ENCODE data around the gene CACNA1D. TPM values are rescaled to one million over a fixed set of nuclear protein-coding genes. Genes with fewer than 3 reads are reported as not detected.

Gene CACNA1D
- total and polyA plus RNA-seq, 2 donors (not counting 3 experiments of a cell fraction or from before 2014, with no cell fraction given), result 0.06 TPM; not detected in 1

GRCh38 chr3:53753518-53754183 lies 259.2 kb downstream of the CACNA1D start:
- H3K79me2 ChIP-seq (ENCODE audit: control insufficient read depth, insufficient read depth, low read length), result no peaks in the 10 kb centered on the region
- FAIRE-seq (no peak), DNase-seq (ENCODE audit: low read depth, low spot score) (no peak)
- H3K9ac ChIP-seq (replicated peaks; ENCODE audit: extremely low read depth, insufficient read depth, low read length), result no peak overlapping the region
- intact Hi-C loops (cut with micrococcal nuclease), result no loop called here
- no peaks in the 10 kb centered on the region for H3K9me3 ChIP-seq (replicated peaks; ENCODE audit: control insufficient read depth, insufficient read depth, low read length)
- no peaks in the 10 kb centered on the region for H4K20me1 ChIP-seq (replicated peaks; ENCODE audit: control insufficient read depth, extremely low read depth, insufficient read depth, low read length)
- H3K4me3 ChIP-seq (replicated peaks in 1 of 3; ENCODE audit: insufficient read depth in 1 of 3, low read depth in 1 of 3, low read length in 3 of 3), result no peak overlapping the region
- no peak for TF ChIP-seq CTCF (IDR thresholded peaks at IDR 0.05; ENCODE audit: extremely low read depth in 1 of 2, insufficient read depth in 1 of 2, low read depth in 1 of 2, low read length in 2 of 2)
- TF ChIP-seq FOS (IDR thresholded peaks at IDR 0.05; ENCODE audit: borderline replicate concordance, insufficient read depth, low read length), result no peak
- TF ChIP-seq POLR2AphosphoS5 (IDR thresholded peaks at IDR 0.05; ENCODE audit: insufficient read depth, low read depth, low read length), result no peak
- no peak for TF ChIP-seq JUN (IDR thresholded peaks at IDR 0.05; ENCODE audit: borderline replicate concordance, insufficient read depth, insufficient read length, low read depth)
- no peak for TF ChIP-seq GATA2 (IDR thresholded peaks at IDR 0.05; ENCODE audit: insufficient read depth, insufficient read length, low read depth, low read length)
- no peak for TF ChIP-seq MAX (IDR thresholded peaks at IDR 0.05; ENCODE audit: insufficient read depth, insufficient read length)
- TF ChIP-seq POLR2A (IDR thresholded peaks at IDR 0.05; ENCODE audit: low read depth, low read length), result no peak
- TF ChIP-seq MYC (IDR thresholded peaks at IDR 0.05; ENCODE audit: low read depth, low read length), result no peak
- TF ChIP-seq EZH2 (IDR thresholded peaks at IDR 0.05; ENCODE audit: borderline replicate concordance, low read depth, low read length, severe bottlenecking), result no peak
- dilution Hi-C loops (cut with MboI; ENCODE audit: extremely low pct_ligation_motif_present, low sequenced_read_pairs), result no loop called here
- H3K9me1 ChIP-seq (replicated peaks; ENCODE audit: control insufficient read depth, extremely low read depth, insufficient read depth, low read length), result no peaks in the 10 kb centered on the region
- no peak overlapping the region for H2AFZ ChIP-seq (ENCODE audit: low read depth, low read length)
- H3K4me1 ChIP-seq (ENCODE audit: control insufficient read depth, extremely low read depth, insufficient read depth, low read length), result no peaks in the 10 kb centered on the region
- BruUV-seq (replicated peaks), result no TSS peak
- no peaks in the 10 kb centered on the region for H3K27me3 ChIP-seq (ENCODE audit: control insufficient read depth in 2 of 2, insufficient read depth in 2 of 2, low read length in 2 of 2)
- H3K27ac ChIP-seq (ENCODE audit: insufficient read depth, low read depth, low read length), result no peak overlapping the region
- H3K36me3 ChIP-seq (ENCODE audit: control insufficient read depth in 2 of 2, extremely low read depth in 1 of 2, insufficient read depth in 2 of 2, low read length in 2 of 2), result no peaks in the 10 kb centered on the region
- POLR2A ChIA-PET, result no interaction called here
- H3K4me2 ChIP-seq (ENCODE audit: insufficient read depth, low read length), result no peak overlapping the region
- CTCF ChIA-PET, result no interaction called here
